SKM-1 treated with dmso at 0.1 percent for 144 hours (cell line): Measurements from ENCODE around the gene ACTA2.

Experiments
- DNase-seq: peaks from one replicate; lab custom pipeline; 2025; ENCODE audit not compliant: unreplicated experiment; lab: John Stamatoyannopoulos, UW

The ACTA2 gene

GRCh38 chr10:88952647-88953111 lies at the start of gene ACTA2:
ACTA2 (minus strand) TSS chr10:88952773; CDS start chr10:88948930, 3,843 bp downstream.
- DNase-seq, result no peak

GRCh38 chr10:89001729-89002072 lies 49.1 kb upstream of the ACTA2 start:
- DNase-seq, result no peak

- DNase-seq, result no peak
Observed at GRCh38 chr10:89001024-89001728, 48.6 kb upstream of the ACTA2 start.

GRCh38 chr10:88999625-89000024 lies 47.1 kb upstream of the ACTA2 start:
- DNase-seq, result no peak

GRCh38 chr10:88996927-88997326 lies 44.4 kb upstream of the ACTA2 start:
- peak; percentile 91 for DNase-seq

GRCh38 chr10:88995156-88995876 lies 42.7 kb upstream of the ACTA2 start:
- no peak for DNase-seq

GRCh38 chr10:88994019-88994418 lies 41.4 kb upstream of the ACTA2 start:
- DNase-seq, result no peak

- no peak for DNase-seq
Observed at GRCh38 chr10:88992921-88993524, 40.5 kb upstream of the ACTA2 start.

- peak; percentile 30 for DNase-seq
Observed at GRCh38 chr10:88991899-88992320, 39.3 kb upstream of the ACTA2 start.

- peak; percentile 51 for DNase-seq
Observed at GRCh38 chr10:88991161-88991898, 38.8 kb upstream of the ACTA2 start.

- DNase-seq, result peak; percentile 60
Observed at GRCh38 chr10:88990384-88991160, 38.0 kb upstream of the ACTA2 start, which contains the start of gene FAS. FAS (plus strand) TSS chr10:88990798; CDS start chr10:88990877, 79 bp downstream.

- DNase-seq, result no peak
Observed at GRCh38 chr10:88989824-88990383, 37.3 kb upstream of the ACTA2 start.

GRCh38 chr10:88989423-88989822 lies 36.9 kb upstream of the ACTA2 start:
- DNase-seq, result no peak

- DNase-seq, result no peak
Observed at GRCh38 chr10:88987840-88988239, 35.3 kb upstream of the ACTA2 start.

GRCh38 chr10:88987243-88987725 lies 34.7 kb upstream of the ACTA2 start:
- DNase-seq, result no peak

GRCh38 chr10:88986549-88987242 lies 34.1 kb upstream of the ACTA2 start:
- no peak for DNase-seq

- no peak for DNase-seq
Observed at GRCh38 chr10:88984525-88984924, 32.0 kb upstream of the ACTA2 start.

- DNase-seq, result no peak
Observed at GRCh38 chr10:88983939-88984338, 31.4 kb upstream of the ACTA2 start.

GRCh38 chr10:88983206-88983605 lies 30.6 kb upstream of the ACTA2 start:
- DNase-seq, result no peak
